K562 (cell line): ENCODE data around the gene PLXNB1. TPM values are rescaled to one million over a fixed set of nuclear protein-coding genes. Genes with fewer than 3 reads are reported as not detected.

Experiments
- NCOA4 ChIP-seq: fragments of 450-650 bp; IDR thresholded peaks from 2 replicates; pipeline ENCODE4 v1.6.1; 2018; ENCODE audit warnings: mild to moderate bottlenecking; ENCODE audit not compliant: partially characterized antibody
- NR1H2 ChIP-seq: sonication (generic); formaldehyde crosslinking; IDR thresholded peaks from 2 replicates; pipeline ENCODE4 v1.4.0; 2020; ENCODE audit warnings: mild to moderate bottlenecking, missing genetic modification reagents
- POLR2G ChIP-seq: fragments of 200-400 bp; formaldehyde crosslinking; IDR thresholded peaks from 2 replicates; pipeline ENCODE4 v1.6.1; 2017; ENCODE audit warnings: low read depth, mild to moderate bottlenecking, antibody characterized with exemption, low read length, moderate library complexity
- RBM34 ChIP-seq: fragments of 200-400 bp; formaldehyde crosslinking; IDR thresholded peaks from 2 replicates; pipeline ENCODE4 v1.6.1; 2018; ENCODE audit warnings: low read length, borderline replicate concordance; ENCODE audit not compliant: insufficient read depth
- SMARCB1 ChIP-seq: IDR thresholded peaks from 2 replicates; pipeline ENCODE4 v1.6.1; 2011; ENCODE audit warnings: improper control_type of control experiment, low read depth; ENCODE audit not compliant: insufficient read length
- TAF1 ChIP-seq: IDR thresholded peaks from 2 replicates; pipeline ENCODE4 v1.6.1; 2011; ENCODE audit warnings: mild to moderate bottlenecking, low read length, moderate library complexity; ENCODE audit not compliant: insufficient read depth, control insufficient read depth, severe bottlenecking; ENCODE audit errors: extremely low read depth
- ZNF134 ChIP-seq: fragments of 250-450 bp; sonication (Bioruptor Pico); conservative IDR thresholded peaks from 2 replicates; pipeline ENCODE4 v1.4.0; 2020
- ZNF197 ChIP-seq: fragments of 200-800 bp; sonication (Bioruptor generic); IDR thresholded peaks from 2 replicates; pipeline ENCODE4 v1.6.1; 2016; ENCODE audit warnings: low read depth, missing genetic modification characterization, missing compliant biosample characterization
- polyA plus RNA-seq, 8 experiments: library from polyadenylated mRNA; depleted of rRNA in 4 of 8; stranded (reverse) in 5 of 8; unstranded in 3 of 8; fragments of >200 nt; fragmentation: Nextera tagmentation in 2 of 8; fragmentation: Illumina TruSeq in 1 of 8; extraction: Ambion mirVana in 2 of 8; extraction: Trizol in 1 of 8; gene quantifications; 2 replicates each; pipeline versions ENCODE4 v1.2.1 to v1.2.3, GENCODE V29; 2011 to 2014; ENCODE audit warnings: inconsistent platforms in 1 of 8, missing spikeins in 1 of 8
- total RNA-seq, 7 experiments: library from RNA; depleted of rRNA in 6 of 7; stranded (reverse); fragments of >200 nt in 6 of 7; fragmentation: Illumina TruSeq in 2 of 7; extraction: Trizol in 2 of 7; gene quantifications; 2 replicates each; pipeline versions ENCODE4 v1.2.1 to v1.2.3, GENCODE V29; 2011 to 2021; ENCODE audit warnings: low replicate concordance in 1 of 7
- TF ChIP-seq, protein P1 (sequence below): sonication (generic); formaldehyde crosslinking; IDR thresholded peaks from 2 replicates; pipeline ENCODE4 v1.8.0; 2023; ENCODE audit warnings: missing genetic modification reagents, mild to moderate bottlenecking, borderline replicate concordance

Gene PLXNB1
- total and polyA plus RNA-seq, 9 of the 15 experiments (the other 6 are each of a cell fraction or from before 2014, with no cell fraction given): 0.17 to 17.4 (median 6.0) TPM

DNA sequence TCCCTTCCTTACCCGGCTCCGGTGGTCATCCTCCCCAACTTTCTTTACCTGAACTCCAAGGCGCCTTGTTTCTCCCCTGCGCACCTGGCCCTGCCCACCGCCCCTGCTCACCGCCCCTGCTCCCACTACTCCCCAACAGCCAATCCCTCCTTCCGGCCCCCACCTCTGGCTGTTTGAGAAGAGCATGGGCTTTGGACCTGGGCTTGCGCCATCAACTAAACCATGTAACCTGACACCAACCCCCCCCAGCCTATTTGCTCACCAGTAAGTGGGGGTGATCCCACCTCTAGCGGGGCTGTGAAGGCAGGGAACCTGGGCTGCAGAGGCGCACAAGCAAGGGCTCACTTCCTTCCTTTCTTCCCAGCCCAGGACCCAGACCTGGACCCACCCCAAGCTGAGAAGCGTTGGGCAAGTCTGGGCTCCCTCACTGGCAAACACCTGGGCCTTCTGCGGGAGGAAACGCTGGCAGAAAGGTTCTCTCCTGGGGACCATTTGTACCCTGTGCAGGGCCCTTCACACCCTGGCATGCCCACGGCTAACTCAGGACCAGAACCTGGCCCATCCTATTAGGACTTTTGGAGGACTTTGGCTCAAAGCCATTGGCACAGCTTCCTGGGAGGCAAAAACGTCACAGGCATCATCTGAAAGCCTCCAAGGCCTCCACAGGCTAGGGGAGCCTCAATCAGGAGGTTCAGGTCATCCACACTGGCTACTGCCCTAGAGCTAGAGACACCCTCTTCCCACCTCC is at the start of gene PLXNB1 (continued):
- no peak for TF ChIP-seq ZNF134 (CRISPR knock-in tag)
- no peak for TF ChIP-seq RBM34
- TF ChIP-seq, protein P1, sequence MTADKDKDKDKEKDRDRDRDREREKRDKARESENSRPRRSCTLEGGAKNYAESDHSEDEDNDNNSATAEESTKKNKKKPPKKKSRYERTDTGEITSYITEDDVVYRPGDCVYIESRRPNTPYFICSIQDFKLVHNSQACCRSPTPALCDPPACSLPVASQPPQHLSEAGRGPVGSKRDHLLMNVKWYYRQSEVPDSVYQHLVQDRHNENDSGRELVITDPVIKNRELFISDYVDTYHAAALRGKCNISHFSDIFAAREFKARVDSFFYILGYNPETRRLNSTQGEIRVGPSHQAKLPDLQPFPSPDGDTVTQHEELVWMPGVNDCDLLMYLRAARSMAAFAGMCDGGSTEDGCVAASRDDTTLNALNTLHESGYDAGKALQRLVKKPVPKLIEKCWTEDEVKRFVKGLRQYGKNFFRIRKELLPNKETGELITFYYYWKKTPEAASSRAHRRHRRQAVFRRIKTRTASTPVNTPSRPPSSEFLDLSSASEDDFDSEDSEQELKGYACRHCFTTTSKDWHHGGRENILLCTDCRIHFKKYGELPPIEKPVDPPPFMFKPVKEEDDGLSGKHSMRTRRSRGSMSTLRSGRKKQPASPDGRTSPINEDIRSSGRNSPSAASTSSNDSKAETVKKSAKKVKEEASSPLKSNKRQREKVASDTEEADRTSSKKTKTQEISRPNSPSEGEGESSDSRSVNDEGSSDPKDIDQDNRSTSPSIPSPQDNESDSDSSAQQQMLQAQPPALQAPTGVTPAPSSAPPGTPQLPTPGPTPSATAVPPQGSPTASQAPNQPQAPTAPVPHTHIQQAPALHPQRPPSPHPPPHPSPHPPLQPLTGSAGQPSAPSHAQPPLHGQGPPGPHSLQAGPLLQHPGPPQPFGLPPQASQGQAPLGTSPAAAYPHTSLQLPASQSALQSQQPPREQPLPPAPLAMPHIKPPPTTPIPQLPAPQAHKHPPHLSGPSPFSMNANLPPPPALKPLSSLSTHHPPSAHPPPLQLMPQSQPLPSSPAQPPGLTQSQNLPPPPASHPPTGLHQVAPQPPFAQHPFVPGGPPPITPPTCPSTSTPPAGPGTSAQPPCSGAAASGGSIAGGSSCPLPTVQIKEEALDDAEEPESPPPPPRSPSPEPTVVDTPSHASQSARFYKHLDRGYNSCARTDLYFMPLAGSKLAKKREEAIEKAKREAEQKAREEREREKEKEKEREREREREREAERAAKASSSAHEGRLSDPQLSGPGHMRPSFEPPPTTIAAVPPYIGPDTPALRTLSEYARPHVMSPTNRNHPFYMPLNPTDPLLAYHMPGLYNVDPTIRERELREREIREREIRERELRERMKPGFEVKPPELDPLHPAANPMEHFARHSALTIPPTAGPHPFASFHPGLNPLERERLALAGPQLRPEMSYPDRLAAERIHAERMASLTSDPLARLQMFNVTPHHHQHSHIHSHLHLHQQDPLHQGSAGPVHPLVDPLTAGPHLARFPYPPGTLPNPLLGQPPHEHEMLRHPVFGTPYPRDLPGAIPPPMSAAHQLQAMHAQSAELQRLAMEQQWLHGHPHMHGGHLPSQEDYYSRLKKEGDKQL (CRISPR knock-in tag): no peak
- TF ChIP-seq TAF1: peak; percentile 14
- TF ChIP-seq NCOA4: no peak
- no peak for TF ChIP-seq ZNF197
- TF ChIP-seq SMARCB1: no peak
- no peak for TF ChIP-seq NR1H2 (CRISPR knock-in tag)
- peak; percentile 17 for TF ChIP-seq POLR2G
- TF ChIP-seq, all 486 proteins: peak for 23
